Measurements from ENCODE around the gene NUP85.
"Not testable (repeated sequence)": the region's sequence is repeated elsewhere in the genome, so short reads cannot be mapped to it uniquely, and the experiment has no call there.

NUP85 gene

DNA sequence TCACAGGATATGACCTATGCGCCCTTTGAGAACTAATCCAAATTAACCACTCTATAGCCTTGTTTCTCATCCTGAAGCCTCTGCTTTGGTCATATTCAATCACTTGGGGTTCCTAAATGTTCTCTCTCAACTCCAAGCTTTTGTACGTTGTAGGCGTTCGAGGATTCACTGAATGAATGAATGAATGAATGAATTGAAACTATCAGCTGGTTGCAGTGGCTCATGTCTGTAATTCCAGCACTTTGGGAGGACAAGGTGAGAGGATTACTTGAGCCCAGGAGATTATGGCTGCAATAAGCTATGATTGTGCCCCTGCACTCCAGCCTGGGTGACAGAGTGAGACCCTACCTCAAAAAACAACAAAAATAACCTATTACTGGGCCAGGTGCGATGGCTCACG lies 16.9 kb upstream of the NUP85 start:
- no peaks in the 10 kb centered on the region for H3K79me2 ChIP-seq (ENCODE audit: control insufficient read depth, insufficient read depth, low read length)
- H3K27me3 ChIP-seq (ENCODE audit: insufficient read depth, low read length, poor library complexity): no peaks in the 10 kb centered on the region
- no peaks in the 10 kb centered on the region for H3K36me3 ChIP-seq (ENCODE audit: control insufficient read depth, insufficient read depth, low read length)
- H4K8ac ChIP-seq (ENCODE audit: low read depth, low read length): no peak overlapping the region
- no CpG with 5 or more reads among the region's 6 CpGs for WGBS (ENCODE audit: extremely low coverage, insufficient coverage, low lambda C conversion rate)
- no peak overlapping the region for H3K56ac ChIP-seq (ENCODE audit: low read length)
- H3K4me2 ChIP-seq (ENCODE audit: low read length): no peak overlapping the region
- no peak overlapping the region for H2AK5ac ChIP-seq (ENCODE audit: low read length)
- DNase-seq: no peak
- H3K79me1 ChIP-seq (ENCODE audit: low read length): no peaks in the 10 kb centered on the region
- H3K23ac ChIP-seq (ENCODE audit: low read length): no peak overlapping the region
- H3K4ac ChIP-seq (ENCODE audit: low read depth, low read length): no peak overlapping the region
- H3K27ac ChIP-seq (ENCODE audit: low read depth, low read length): no peak overlapping the region
- no peak overlapping the region for H2BK120ac ChIP-seq (ENCODE audit: low read depth, low read length)
- no peak overlapping the region for H3K18ac ChIP-seq (ENCODE audit: low read length)
- no peak overlapping the region for H3K4me3 ChIP-seq (ENCODE audit: low read length)
- H2BK5ac ChIP-seq (ENCODE audit: low read length): no peak overlapping the region
- H4K5ac ChIP-seq (ENCODE audit: low read length): no peak overlapping the region
- no peaks in the 10 kb centered on the region for H3K4me1 ChIP-seq (ENCODE audit: control insufficient read depth, low read depth, low read length)
- H2BK15ac ChIP-seq (replicated peaks; ENCODE audit: low read depth): no peak overlapping the region
- no peak overlapping the region for H3K9ac ChIP-seq (ENCODE audit: low read length)

DNA sequence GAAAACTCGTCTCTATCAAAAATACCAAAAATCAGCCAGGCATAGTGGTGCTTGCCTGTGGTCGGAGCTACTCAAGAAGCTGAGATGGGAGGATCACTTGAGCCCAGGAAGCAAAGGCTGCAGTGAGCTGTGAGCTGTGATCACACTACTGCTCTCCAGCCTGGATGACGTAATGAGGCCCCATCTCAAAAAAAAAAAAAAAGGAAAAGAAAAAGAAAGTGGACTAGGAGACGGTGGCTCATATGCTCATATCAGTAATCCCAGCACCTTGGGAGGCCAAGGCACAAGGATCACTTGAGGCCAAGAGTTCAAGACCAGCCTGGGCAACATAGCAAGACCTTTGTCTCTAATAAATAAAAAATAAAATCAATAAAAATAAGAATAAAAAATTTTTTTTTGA lies 13.9 kb upstream of the NUP85 start:
- H3K27me3 ChIP-seq (ENCODE audit: insufficient read depth, low read length, poor library complexity): no peaks in the 10 kb centered on the region
- no peak overlapping the region for H3K4ac ChIP-seq (ENCODE audit: low read depth, low read length)
- H3K4me3 ChIP-seq (ENCODE audit: low read length): no peak overlapping the region
- no peak overlapping the region for H3K18ac ChIP-seq (ENCODE audit: low read length)
- H2BK5ac ChIP-seq (ENCODE audit: low read length): no peak overlapping the region
- no peak overlapping the region for H2AK5ac ChIP-seq (ENCODE audit: low read length)
- H3K79me1 ChIP-seq (ENCODE audit: low read length): no peaks in the 10 kb centered on the region
- no peak overlapping the region for H2BK15ac ChIP-seq (replicated peaks; ENCODE audit: low read depth)
- H3K4me2 ChIP-seq (ENCODE audit: low read length): no peak overlapping the region
- no peak overlapping the region for H3K56ac ChIP-seq (ENCODE audit: low read length)
- no CpG with 5 or more reads among the region's 4 CpGs for WGBS (ENCODE audit: extremely low coverage, insufficient coverage, low lambda C conversion rate)
- no peaks in the 10 kb centered on the region for H3K4me1 ChIP-seq (ENCODE audit: control insufficient read depth, low read depth, low read length)
- no peak overlapping the region for H3K23ac ChIP-seq (ENCODE audit: low read length)
- no peak overlapping the region for H3K9ac ChIP-seq (ENCODE audit: low read length)
- no peak overlapping the region for H4K5ac ChIP-seq (ENCODE audit: low read length)
- H4K8ac ChIP-seq (ENCODE audit: low read depth, low read length): no peak overlapping the region
- peak; percentile 46 for DNase-seq
- no peaks in the 10 kb centered on the region for H3K36me3 ChIP-seq (ENCODE audit: control insufficient read depth, insufficient read depth, low read length)
- no peaks in the 10 kb centered on the region for H3K79me2 ChIP-seq (ENCODE audit: control insufficient read depth, insufficient read depth, low read length)
- no peak overlapping the region for H2BK120ac ChIP-seq (ENCODE audit: low read depth, low read length)
- no peak overlapping the region for H3K27ac ChIP-seq (ENCODE audit: low read depth, low read length)

DNA sequence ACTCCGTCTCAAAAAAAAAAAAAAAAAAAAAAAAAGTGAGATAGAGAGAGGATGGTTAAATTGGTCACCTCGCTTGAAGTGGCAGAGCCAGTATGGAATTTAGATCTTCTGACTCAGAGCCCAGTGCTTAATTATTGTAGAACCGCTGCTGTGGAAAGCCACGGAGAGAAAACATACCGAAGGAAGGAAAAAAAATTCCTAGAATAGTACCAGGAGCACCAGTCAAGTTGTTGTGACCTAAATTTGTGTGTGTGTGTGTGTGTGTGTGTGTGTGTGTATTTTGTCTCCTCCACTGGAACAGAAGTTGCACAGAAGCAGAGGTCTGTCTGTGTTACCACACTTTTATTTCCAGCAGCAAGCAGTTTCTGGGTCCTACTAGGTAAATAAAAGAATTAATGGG lies 10.6 kb upstream of the NUP85 start:
- no peak overlapping the region for H3K4me3 ChIP-seq (ENCODE audit: low read length)
- H2BK5ac ChIP-seq (ENCODE audit: low read length): no peak overlapping the region
- no CpG with 5 or more reads among the region's 5 CpGs for WGBS (ENCODE audit: extremely low coverage, insufficient coverage, low lambda C conversion rate)
- no peak overlapping the region for H3K4me2 ChIP-seq (ENCODE audit: low read length)
- no peaks in the 10 kb centered on the region for H3K79me2 ChIP-seq (ENCODE audit: control insufficient read depth, insufficient read depth, low read length)
- no peak overlapping the region for H2BK120ac ChIP-seq (ENCODE audit: low read depth, low read length)
- no peak overlapping the region for H3K18ac ChIP-seq (ENCODE audit: low read length)
- H2BK15ac ChIP-seq (replicated peaks; ENCODE audit: low read depth): no peak overlapping the region
- no peak for DNase-seq
- no peaks in the 10 kb centered on the region for H3K79me1 ChIP-seq (ENCODE audit: low read length)
- H3K27ac ChIP-seq (ENCODE audit: low read depth, low read length): no peak overlapping the region
- no peak overlapping the region for H2AK5ac ChIP-seq (ENCODE audit: low read length)
- H4K8ac ChIP-seq (ENCODE audit: low read depth, low read length): no peak overlapping the region
- H3K36me3 ChIP-seq (ENCODE audit: control insufficient read depth, insufficient read depth, low read length): no peaks in the 10 kb centered on the region
- no peaks in the 10 kb centered on the region for H3K4me1 ChIP-seq (ENCODE audit: control insufficient read depth, low read depth, low read length)
- H3K56ac ChIP-seq (ENCODE audit: low read length): no peak overlapping the region
- H3K9ac ChIP-seq (ENCODE audit: low read length): no peak overlapping the region
- H4K5ac ChIP-seq (ENCODE audit: low read length): no peak overlapping the region
- H3K4ac ChIP-seq (ENCODE audit: low read depth, low read length): no peak overlapping the region
- H3K23ac ChIP-seq (ENCODE audit: low read length): no peak overlapping the region
- H3K27me3 ChIP-seq (ENCODE audit: insufficient read depth, low read length, poor library complexity): no peaks in the 10 kb centered on the region

DNA sequence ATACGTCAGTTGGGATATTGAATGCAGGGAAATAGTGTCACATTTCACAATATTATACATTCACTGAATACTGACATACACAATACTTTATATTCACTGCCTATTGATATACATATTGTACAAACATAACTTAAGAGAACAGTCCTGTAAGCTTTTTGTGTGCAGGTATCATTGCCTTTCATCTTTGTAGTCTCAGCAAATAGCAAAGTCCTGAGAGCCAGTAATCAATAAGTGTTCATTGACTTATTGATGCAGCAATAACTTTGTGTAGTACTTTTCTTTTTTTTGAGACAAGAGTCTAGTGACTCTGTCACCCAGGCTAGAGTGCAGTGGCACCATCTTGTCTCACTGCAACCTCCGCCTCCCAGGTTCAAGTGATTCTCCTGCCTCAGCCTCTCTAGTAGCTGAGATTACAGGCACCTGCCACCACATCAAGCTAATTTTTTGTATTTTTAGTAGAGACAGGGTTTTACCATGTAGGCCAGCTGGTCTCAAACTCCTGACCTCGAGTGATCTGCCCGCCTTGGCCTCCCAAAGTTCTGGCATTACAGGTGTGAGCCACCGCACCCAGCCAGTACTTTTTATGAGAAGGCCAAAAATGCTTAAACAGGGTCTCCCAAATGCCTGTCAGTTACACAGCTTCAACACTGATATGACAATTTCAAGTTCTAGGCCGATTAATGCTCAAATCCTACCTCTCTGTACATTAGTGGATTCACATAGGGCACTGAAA lies 5.4 kb upstream of the NUP85 start:
- Histone ChIP-seq H3K27me3 (ENCODE audit: insufficient read depth, low read length, poor library complexity) (no peaks in the 10 kb centered on the region), H4K8ac (ENCODE audit: low read depth, low read length) (no peak overlapping the region), H3K4me1 (ENCODE audit: control insufficient read depth, low read depth, low read length) (no peaks in the 10 kb centered on the region), H3K9ac (ENCODE audit: low read length) (no peak overlapping the region), H3K36me3 (ENCODE audit: control insufficient read depth, insufficient read depth, low read length) (no peaks in the 10 kb centered on the region), H2AK5ac (ENCODE audit: low read length) (no peak overlapping the region), H3K18ac (ENCODE audit: low read length) (no peak overlapping the region), H3K79me2 (ENCODE audit: control insufficient read depth, insufficient read depth, low read length) (no peaks in the 10 kb centered on the region), H3K56ac (ENCODE audit: low read length) (no peak overlapping the region), H4K5ac (ENCODE audit: low read length) (no peak overlapping the region), H3K4me2 (ENCODE audit: low read length) (no peak overlapping the region), H2BK5ac (ENCODE audit: low read length) (no peak overlapping the region), H3K27ac (ENCODE audit: low read depth, low read length) (no peak overlapping the region), H3K4ac (ENCODE audit: low read depth, low read length) (no peak overlapping the region), H2BK120ac (ENCODE audit: low read depth, low read length) (no peak overlapping the region), H3K4me3 (ENCODE audit: low read length) (no peak overlapping the region), H3K23ac (ENCODE audit: low read length) (no peak overlapping the region), H2BK15ac (replicated peaks; ENCODE audit: low read depth) (no peak overlapping the region), H3K79me1 (ENCODE audit: low read length) (no peaks in the 10 kb centered on the region)
- no CpG with 5 or more reads among the region's 6 CpGs for WGBS (ENCODE audit: extremely low coverage, insufficient coverage, low lambda C conversion rate)
- no peak for DNase-seq

DNA sequence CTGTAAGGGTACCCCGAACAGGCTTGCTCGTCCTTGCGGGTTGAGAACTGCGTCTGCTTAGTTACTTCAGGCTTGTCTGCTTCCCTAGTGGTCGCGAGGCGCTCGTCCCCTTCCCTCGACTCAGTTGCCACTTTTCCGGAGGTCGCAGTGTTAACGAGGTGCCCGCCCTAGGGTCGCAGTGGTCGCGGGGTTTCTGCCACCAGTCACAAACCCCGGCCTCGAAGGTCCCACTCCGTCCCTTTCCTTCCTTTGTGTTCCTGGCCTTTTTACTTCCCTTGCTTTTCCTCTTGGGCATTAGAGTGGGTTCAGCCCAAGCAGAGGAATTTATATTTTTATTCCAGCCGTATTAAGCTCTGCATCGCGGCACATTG lies 299 bp downstream of the NUP85 start:
- H3K23ac ChIP-seq (ENCODE audit: low read length): peak overlapping the region; percentile 38
- peaks cover 24% of the 10 kb centered on the region for H3K79me2 ChIP-seq (ENCODE audit: control insufficient read depth, insufficient read depth, low read length)
- H3K4me1 ChIP-seq (ENCODE audit: control insufficient read depth, low read depth, low read length): no peaks in the 10 kb centered on the region
- H3K36me3 ChIP-seq (ENCODE audit: control insufficient read depth, insufficient read depth, low read length): no peaks in the 10 kb centered on the region
- no CpG with 5 or more reads among the region's 22 CpGs for WGBS (ENCODE audit: extremely low coverage, insufficient coverage, low lambda C conversion rate)
- H3K18ac ChIP-seq (ENCODE audit: low read length): peak overlapping the region; percentile 6
- H3K4ac ChIP-seq (ENCODE audit: low read depth, low read length): peak overlapping the region; percentile 6
- H2AK5ac ChIP-seq (ENCODE audit: low read length): peak overlapping the region; percentile 13
- peak overlapping the region; percentile 49 for H3K4me2 ChIP-seq (ENCODE audit: low read length)
- peak overlapping the region; percentile 95 for H3K56ac ChIP-seq (ENCODE audit: low read length)
- no peak overlapping the region for H4K8ac ChIP-seq (ENCODE audit: low read depth, low read length)
- H4K5ac ChIP-seq (ENCODE audit: low read length): peak overlapping the region; percentile 53
- H3K9ac ChIP-seq (ENCODE audit: low read length): peak overlapping the region; percentile 73
- H3K4me3 ChIP-seq (ENCODE audit: low read length): peak overlapping the region; percentile 69
- H3K27me3 ChIP-seq (ENCODE audit: insufficient read depth, low read length, poor library complexity): no peaks in the 10 kb centered on the region
- peaks cover 2% of the 10 kb centered on the region for H3K79me1 ChIP-seq (ENCODE audit: low read length)
- peak overlapping the region; percentile 92 for H2BK5ac ChIP-seq (ENCODE audit: low read length)
- no peak for DNase-seq
- H3K27ac ChIP-seq (ENCODE audit: low read depth, low read length): peak overlapping the region; percentile 78
- H2BK15ac ChIP-seq (replicated peaks; ENCODE audit: low read depth): no peak overlapping the region
- H2BK120ac ChIP-seq (ENCODE audit: low read depth, low read length): no peak overlapping the region

DNA sequence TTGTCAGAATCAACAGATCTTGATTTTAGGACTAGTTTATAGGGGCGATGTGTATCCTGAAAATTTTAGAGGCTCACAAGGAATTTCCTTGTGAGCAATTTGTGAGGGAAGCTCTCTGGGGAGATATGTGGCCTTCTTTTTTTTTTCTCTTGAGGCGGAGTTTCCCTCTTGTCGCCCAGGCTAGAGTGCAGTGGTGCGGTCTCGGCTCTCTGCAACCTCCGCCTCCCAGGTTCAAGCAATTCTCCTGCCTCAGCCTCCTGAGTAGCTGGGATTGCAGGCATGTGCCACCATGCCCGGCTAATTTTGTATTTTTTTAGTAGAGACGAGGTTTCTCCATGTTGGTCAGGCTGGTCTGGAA lies 1.6 kb downstream of the NUP85 start:
- H4K8ac ChIP-seq (ENCODE audit: low read depth, low read length); H3K56ac ChIP-seq (ENCODE audit: low read length); H3K23ac ChIP-seq (ENCODE audit: low read length); H3K4me1 ChIP-seq (ENCODE audit: control insufficient read depth, low read depth, low read length); H3K4ac ChIP-seq (ENCODE audit: low read depth, low read length); H3K27me3 ChIP-seq (ENCODE audit: insufficient read depth, low read length, poor library complexity); H3K4me2 ChIP-seq (ENCODE audit: low read length); H3K36me3 ChIP-seq (ENCODE audit: control insufficient read depth, insufficient read depth, low read length); H3K9ac ChIP-seq (ENCODE audit: low read length); DNase-seq; H3K79me1 ChIP-seq (ENCODE audit: low read length); H3K4me3 ChIP-seq (ENCODE audit: low read length); H2BK120ac ChIP-seq (ENCODE audit: low read depth, low read length); H2BK15ac ChIP-seq (replicated peaks; ENCODE audit: low read depth); H2AK5ac ChIP-seq (ENCODE audit: low read length); H2BK5ac ChIP-seq (ENCODE audit: low read length); H3K18ac ChIP-seq (ENCODE audit: low read length); H3K27ac ChIP-seq (ENCODE audit: low read depth, low read length); H4K5ac ChIP-seq (ENCODE audit: low read length): not testable (repeated sequence)
- no CpG with 5 or more reads among the region's 8 CpGs for WGBS (ENCODE audit: extremely low coverage, insufficient coverage, low lambda C conversion rate)
- peaks cover 24% of the 10 kb centered on the region for H3K79me2 ChIP-seq (ENCODE audit: control insufficient read depth, insufficient read depth, low read length)
